IPS-18c (cell line): ENCODE data around the gene SCN8A.

Experiments used
- H3K4me3 ChIP-seq: 2 replicates; pipeline ENCODE4 v1.7.0; 2013; ENCODE audit warnings: low read depth, mild to moderate bottlenecking, low read length, moderate library complexity; ENCODE audit not compliant: insufficient read depth
- H3K9me3 ChIP-seq: one replicate; pipeline ENCODE4 v1.6.1; 2013; ENCODE audit warnings: mild to moderate bottlenecking, low read length, moderate library complexity; ENCODE audit not compliant: control insufficient read depth, insufficient read depth

The SCN8A gene

DNA sequence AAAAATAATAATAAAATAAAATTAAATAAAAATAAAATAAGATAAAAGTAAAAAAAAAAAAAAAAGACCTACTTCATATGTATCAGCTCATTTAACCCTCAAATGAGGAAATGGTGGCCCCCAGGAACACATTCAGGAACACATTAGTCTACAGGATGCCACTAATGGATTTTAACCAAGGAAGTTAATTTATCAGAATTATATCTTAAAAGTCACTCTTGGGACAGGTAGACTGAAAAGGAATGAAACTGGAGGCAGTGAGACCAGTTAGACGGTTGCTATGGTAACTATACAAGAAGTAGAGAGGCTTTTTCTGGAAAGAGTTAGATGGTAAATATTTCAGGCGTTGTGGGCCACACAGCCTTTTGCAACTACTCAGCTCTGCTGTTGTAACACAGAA, 54.9 kb downstream of the SCN8A start:
- no peak overlapping the region for H3K4me3 ChIP-seq

DNA sequence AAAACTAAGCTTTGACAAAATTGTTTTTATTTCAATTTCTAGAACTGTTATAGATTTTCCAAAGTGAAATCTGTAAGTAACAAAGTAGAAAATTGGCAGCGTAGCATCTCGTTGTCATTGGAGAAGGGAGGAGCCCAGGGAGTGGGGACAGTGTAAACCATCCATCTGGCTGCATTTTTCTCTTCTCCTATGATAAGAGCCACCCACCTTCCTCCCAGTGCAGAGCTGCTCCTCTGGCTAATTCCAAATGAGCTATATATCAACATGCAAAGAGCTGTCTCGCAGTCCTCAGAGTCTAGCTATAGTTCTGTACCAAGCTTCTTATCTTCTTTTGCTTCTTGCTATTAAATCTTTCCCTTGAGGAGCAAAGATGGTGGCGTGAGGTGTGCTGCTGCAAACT, 56.6 kb downstream of the SCN8A start:
- H3K9me3 ChIP-seq = peaks cover 15% of the 10 kb centered on the region

More for the DNA sequence above, 54.9 kb downstream of the SCN8A start:
- peaks cover 15% of the 10 kb centered on the region for H3K9me3 ChIP-seq

DNA sequence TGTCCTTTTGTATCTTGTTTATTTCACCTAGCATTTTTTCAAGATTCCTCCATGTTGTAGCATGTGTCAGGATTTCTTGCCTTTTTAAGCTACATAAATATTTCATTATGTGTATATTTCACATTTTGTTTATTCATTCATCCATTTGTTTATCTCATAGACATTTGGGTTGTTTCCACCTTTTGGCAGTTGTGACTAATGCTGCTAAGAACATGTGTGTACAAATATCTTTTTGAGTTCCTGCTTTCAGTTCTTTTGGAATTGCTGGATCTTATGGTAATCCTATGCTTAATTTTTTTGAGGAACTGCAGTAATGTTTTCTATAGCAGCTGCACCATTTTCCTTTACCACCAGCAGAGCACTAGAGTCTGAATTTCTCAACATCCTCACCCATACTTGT, 62.4 kb downstream of the SCN8A start:
- Histone ChIP-seq H3K4me3 (no peak overlapping the region), H3K9me3 (peaks cover 6% of the 10 kb centered on the region)

More for the DNA sequence above, 56.6 kb downstream of the SCN8A start:
- no peak overlapping the region for H3K4me3 ChIP-seq

- Histone ChIP-seq H3K9me3 (no peaks in the 10 kb centered on the region), H3K4me3 (no peak overlapping the region)
Measured at GRCh38 chr12:51661199-51661598, 70.2 kb downstream of the SCN8A start.

- Histone ChIP-seq H3K9me3 (no peaks in the 10 kb centered on the region), H3K4me3 (no peak overlapping the region)
Measured at GRCh38 chr12:51661836-51662235, 70.8 kb downstream of the SCN8A start.

- no peak overlapping the region for H3K4me3 ChIP-seq
Measured at GRCh38 chr12:51662728-51663154, 71.7 kb downstream of the SCN8A start.

GRCh38 chr12:51663390-51663789, 72.4 kb downstream of the SCN8A start:
- Histone ChIP-seq H3K9me3 (no peaks in the 10 kb centered on the region), H3K4me3 (no peak overlapping the region)

More at GRCh38 chr12:51662728-51663154, 71.7 kb downstream of the SCN8A start:
- no peaks in the 10 kb centered on the region for H3K9me3 ChIP-seq

DNA sequence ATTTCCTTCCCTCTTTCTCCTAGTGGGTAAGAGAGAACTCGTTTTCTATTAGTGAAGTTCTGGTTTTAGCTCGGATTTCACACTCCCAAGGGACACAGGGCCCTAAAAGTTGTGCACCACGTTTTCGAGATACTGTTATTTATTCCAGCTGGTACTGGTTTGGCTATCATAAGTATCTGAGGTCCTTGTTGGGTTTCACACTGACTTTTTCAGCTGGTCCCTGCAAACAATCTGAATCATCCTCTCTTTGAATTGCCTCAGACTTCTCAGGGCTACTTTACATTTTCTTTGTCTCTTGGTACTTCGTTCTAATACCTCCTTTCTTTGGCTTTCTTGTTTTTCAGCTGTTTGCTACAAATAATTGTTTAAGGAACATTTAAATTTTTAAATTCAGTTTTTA, 75.7 kb downstream of the SCN8A start:
- Histone ChIP-seq H3K9me3 (no peaks in the 10 kb centered on the region), H3K4me3 (no peak overlapping the region)

DNA sequence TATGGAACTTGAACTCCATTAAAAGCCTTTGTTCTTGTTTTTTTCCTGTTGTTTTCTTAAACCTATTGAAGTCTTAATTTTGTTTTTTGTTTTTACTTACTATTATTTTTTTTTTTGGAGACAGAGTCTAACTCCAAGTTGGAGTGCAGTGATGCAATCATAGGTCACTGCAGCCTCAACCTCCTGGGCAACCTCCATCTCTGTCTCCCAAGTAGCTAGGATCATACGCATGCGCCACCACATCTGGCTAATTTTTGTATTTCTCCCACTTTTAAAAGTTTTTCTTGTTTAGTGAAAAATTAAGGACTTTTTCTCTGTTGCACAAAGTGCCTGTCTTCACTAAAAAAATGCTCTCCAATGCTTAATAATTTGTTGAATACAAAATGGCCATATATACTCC, 76.2 kb downstream of the SCN8A start:
- Histone ChIP-seq H3K9me3 (no peaks in the 10 kb centered on the region), H3K4me3 (no peak overlapping the region)

DNA sequence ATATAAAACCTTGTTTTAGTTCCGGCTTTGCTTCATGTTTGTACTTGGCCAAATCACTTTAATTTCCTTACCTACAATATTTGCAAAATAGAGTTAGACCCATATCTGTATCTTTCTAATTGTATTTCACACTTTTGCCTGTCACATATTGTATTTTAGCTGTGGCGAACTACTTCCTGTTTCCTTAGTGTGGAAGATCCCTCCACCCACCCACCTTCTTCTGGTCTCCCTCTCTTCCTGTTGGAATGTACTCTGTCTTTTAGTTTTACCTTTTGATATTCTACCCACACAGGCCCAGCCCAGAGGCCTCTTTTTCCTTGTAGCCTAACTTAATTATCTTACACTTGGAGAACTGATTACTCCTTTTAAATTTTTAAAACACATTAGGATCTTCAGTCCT, 78.2 kb downstream of the SCN8A start:
- no peak overlapping the region for H3K4me3 ChIP-seq
- no peaks in the 10 kb centered on the region for H3K9me3 ChIP-seq

GRCh38 chr12:51669996-51670395, 79.0 kb downstream of the SCN8A start:
- no peak overlapping the region for H3K4me3 ChIP-seq
- no peaks in the 10 kb centered on the region for H3K9me3 ChIP-seq

DNA sequence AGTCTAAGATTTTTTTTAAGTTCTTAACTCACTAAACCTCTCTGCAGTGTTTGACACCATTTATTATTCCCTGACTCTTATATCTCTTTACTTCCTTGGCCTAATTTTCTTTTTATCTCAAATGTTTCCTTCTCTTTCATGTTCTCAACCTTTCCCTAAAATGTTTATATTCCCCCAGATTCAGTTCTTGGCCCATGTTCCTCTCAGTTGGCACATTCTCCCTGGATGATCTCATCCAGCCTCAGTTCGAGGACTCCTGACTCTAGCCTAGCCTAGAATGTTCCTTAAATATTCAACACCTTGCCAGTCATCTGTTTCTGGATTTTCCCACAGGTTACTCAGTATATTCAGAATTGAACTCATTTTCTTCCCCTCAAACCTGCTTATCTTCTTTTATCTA, 81.3 kb downstream of the SCN8A start:
- Histone ChIP-seq H3K4me3 (no peak overlapping the region), H3K9me3 (no peaks in the 10 kb centered on the region)

DNA sequence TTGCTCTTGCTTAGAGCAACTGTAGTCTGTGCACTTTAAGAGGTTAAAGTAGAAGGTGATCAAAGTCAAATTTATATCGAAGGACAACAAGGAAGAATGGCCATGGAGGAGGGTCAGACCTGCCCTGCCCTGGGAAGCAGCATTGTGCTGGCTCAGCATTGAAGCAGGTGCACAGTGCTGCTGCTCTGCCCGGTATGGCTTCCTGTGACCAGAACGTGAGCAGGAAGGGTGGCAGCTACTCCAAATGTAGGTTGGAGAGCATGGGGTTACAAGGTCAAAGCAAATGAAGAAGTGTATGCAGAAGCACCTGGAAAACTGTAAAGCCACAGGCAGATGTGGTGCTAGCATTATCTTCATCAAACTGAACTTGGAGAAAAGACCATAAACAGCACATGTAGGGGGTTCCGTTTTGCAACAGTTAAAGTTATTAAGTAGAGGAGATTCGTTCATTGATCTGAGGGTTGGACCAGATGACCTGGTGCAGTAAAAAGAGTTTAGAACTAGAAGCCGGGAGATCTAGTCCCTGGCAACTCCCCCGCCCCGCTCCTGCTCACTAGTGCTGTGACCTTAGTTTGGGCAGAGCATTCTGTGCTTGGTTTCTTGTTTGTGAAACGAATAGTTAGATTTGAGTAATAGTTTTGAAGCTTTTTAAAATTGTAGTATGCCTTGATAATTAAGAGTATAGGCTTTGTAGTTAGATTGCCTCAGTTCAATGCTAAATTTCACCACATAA, 84.2 kb downstream of the SCN8A start:
- H3K4me3 ChIP-seq = no peak overlapping the region
- no peaks in the 10 kb centered on the region for H3K9me3 ChIP-seq

GRCh38 chr12:51676875-51677274, 85.8 kb downstream of the SCN8A start:
- Histone ChIP-seq H3K9me3 (peaks cover 2% of the 10 kb centered on the region), H3K4me3 (no peak overlapping the region)

- Histone ChIP-seq H3K4me3 (no peak overlapping the region), H3K9me3 (peaks cover 2% of the 10 kb centered on the region)
Measured at GRCh38 chr12:51677284-51677968, 86.4 kb downstream of the SCN8A start.

GRCh38 chr12:51678086-51678724, 87.2 kb downstream of the SCN8A start:
- Histone ChIP-seq H3K4me3 (no peak overlapping the region), H3K9me3 (peaks cover 2% of the 10 kb centered on the region)

- Histone ChIP-seq H3K9me3 (peaks cover 2% of the 10 kb centered on the region), H3K4me3 (no peak overlapping the region)
Measured at GRCh38 chr12:51682981-51683380, 91.9 kb downstream of the SCN8A start.

DNA sequence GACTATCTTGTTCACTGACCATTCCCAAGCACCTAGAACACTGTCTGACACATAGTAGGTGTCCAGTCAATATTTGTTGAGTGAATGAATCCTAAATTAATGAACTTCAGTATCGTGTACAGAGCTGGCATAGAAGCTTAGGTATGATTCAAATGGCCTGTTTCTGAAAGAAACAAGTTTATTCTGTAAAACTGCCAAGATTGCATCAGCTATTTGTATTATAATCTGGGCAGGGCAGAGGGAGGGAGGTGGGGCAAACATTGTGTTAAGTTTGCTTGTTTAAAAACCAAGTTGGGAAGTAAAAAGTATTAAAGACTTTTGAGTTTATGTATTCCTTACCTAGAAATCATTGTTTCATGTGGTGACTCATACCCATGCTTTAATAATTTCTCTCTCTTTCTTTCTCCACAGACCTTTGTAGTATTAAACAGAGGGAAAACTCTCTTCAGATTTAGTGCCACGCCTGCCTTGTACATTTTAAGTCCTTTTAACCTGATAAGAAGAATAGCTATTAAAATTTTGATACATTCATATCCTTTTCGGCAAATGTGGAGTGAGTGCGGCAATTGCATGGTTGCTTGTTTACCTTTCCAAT, 92.8 kb downstream of the SCN8A start:
- no peak overlapping the region for H3K4me3 ChIP-seq
- H3K9me3 ChIP-seq = peaks cover 2% of the 10 kb centered on the region
